Cardiac muscle cell (in vitro differentiated cells and primary cell): ENCODE measurements around the gene MYO15A. TPM values are rescaled to one million over a fixed set of nuclear protein-coding genes. Genes with fewer than 3 reads are reported as not detected.
"Not testable (repeated sequence)": the region's sequence is repeated elsewhere in the genome, so short reads cannot be mapped to it uniquely, and the experiment has no call there.

ENCODE experiments used
- DNase-seq, 2 donors: peaks; one replicate each; pipeline versions ENCODE4 v3.0.0 to v3.0.0-alpha.2; 2010 to 2017; ENCODE audit warnings: low read depth in 1 of 2, low spot score in 1 of 2
- H3K27ac ChIP-seq: fragments of 200-600 bp; sonication (generic); 2 replicates; pipeline ENCODE4 v1.5.1; 2016
- H3K27me3 ChIP-seq: fragments of 200-600 bp; sonication (generic); 2 replicates; pipeline ENCODE4 v1.6.0; 2016; ENCODE audit warnings: control low read depth
- H3K36me3 ChIP-seq: fragments of 200-600 bp; sonication (generic); 2 replicates; pipeline ENCODE4 v1.5.1; 2016; ENCODE audit warnings: control low read depth
- H3K4me1 ChIP-seq: fragments of 200-600 bp; sonication (generic); 2 replicates; pipeline ENCODE4 v1.8.1; 2017; ENCODE audit warnings: low read depth, mild to moderate bottlenecking, mixed run types
- H3K4me3 ChIP-seq: fragments of 200-600 bp; sonication (generic); 2 replicates; pipeline ENCODE4 v1.5.1; 2016; ENCODE audit warnings: mild to moderate bottlenecking
- H3K9me3 ChIP-seq: fragments of 200-600 bp; sonication (generic); 2 replicates; pipeline ENCODE4 v1.5.1; 2017; ENCODE audit warnings: low read depth, mild to moderate bottlenecking, control low read depth
- polyA plus RNA-seq: library from polyadenylated mRNA; unstranded; fragments of >200 nt; fragmentation: Nextera tagmentation; extraction: Ambion mirVana; gene quantifications from 2 replicates; pipeline ENCODE4 v1.2.1, GENCODE V29; 2016
- total RNA-seq: library from RNA; depleted of rRNA; stranded (reverse); fragments of >200 nt; gene quantifications from 2 replicates; pipeline ENCODE4 v1.2.3, GENCODE V29; 2016
- TF ChIP-seq, protein P1 (sequence below): IDR thresholded peaks from 2 replicates; pipeline ENCODE4 v1.5.1; 2012; ENCODE audit warnings: low read depth, mild to moderate bottlenecking, low read length

MYO15A gene
- total and polyA plus RNA-seq, 2 experiments from 2014 or later: 3.9 to 4.9 TPM

DNA sequence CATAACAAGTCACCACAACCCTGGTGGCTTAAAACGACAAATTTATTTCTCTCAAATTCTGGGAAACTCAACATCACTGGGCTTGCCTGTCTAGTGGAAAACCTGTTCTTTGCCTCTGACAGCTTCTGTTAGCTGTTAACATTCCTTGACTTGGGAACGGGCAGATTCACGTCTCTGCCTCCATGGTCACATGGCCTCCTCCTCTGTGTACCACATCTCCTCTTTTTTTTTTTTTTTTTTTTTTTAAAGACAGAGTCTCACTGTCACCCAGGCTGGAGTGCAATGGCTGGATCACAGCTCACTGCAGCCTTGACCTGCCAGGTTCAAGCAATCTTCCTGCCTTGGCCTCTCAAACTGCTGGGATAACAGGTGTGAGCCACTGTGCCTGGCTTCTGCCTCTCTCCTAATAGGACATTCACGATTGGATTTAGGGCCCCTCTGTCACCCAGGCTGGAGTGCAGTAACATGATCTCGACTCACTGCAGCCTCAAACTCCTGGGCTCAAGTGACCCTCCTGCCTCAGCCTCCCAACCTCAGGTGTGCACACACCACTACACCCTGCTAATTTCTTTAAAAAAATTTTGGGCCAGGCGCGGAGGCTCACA is 105.2 kb downstream of the MYO15A start:
- no peaks in the 10 kb centered on the region for H3K4me1 ChIP-seq
- TF ChIP-seq, protein P1, sequence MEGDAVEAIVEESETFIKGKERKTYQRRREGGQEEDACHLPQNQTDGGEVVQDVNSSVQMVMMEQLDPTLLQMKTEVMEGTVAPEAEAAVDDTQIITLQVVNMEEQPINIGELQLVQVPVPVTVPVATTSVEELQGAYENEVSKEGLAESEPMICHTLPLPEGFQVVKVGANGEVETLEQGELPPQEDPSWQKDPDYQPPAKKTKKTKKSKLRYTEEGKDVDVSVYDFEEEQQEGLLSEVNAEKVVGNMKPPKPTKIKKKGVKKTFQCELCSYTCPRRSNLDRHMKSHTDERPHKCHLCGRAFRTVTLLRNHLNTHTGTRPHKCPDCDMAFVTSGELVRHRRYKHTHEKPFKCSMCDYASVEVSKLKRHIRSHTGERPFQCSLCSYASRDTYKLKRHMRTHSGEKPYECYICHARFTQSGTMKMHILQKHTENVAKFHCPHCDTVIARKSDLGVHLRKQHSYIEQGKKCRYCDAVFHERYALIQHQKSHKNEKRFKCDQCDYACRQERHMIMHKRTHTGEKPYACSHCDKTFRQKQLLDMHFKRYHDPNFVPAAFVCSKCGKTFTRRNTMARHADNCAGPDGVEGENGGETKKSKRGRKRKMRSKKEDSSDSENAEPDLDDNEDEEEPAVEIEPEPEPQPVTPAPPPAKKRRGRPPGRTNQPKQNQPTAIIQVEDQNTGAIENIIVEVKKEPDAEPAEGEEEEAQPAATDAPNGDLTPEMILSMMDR: no peak
- DNase-seq: no peak
- H3K36me3 ChIP-seq: peaks cover 13% of the 10 kb centered on the region
- H3K9me3 ChIP-seq: no peaks in the 10 kb centered on the region
- no peaks in the 10 kb centered on the region for H3K27me3 ChIP-seq
- H3K4me3 ChIP-seq: no peak overlapping the region
- peak overlapping the region; percentile 48 for H3K27ac ChIP-seq

DNA sequence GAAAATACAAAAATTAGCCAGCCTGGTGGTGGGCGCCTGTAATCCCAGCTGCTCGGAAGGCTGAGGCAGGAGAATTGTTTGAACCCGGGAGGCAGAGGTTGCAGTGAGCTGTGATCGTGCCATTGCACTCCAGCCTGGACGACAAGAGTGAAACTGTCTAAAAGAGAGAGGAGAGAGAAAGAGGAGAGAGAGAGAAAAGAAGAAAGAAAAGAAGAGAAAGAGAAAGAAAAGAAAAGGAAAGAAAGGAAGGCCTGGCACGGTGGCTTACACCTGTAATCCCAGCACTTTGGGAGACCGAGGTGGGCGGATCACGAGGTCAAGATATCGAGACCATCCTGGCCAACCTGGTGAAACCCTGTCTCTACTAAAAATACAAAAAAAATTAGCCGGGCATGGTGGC is 108.3 kb downstream of the MYO15A start:
- H3K27me3 ChIP-seq, H3K27ac ChIP-seq, H3K4me3 ChIP-seq, DNase-seq, H3K4me1 ChIP-seq, H3K36me3 ChIP-seq, H3K9me3 ChIP-seq: not testable (repeated sequence)

DNA sequence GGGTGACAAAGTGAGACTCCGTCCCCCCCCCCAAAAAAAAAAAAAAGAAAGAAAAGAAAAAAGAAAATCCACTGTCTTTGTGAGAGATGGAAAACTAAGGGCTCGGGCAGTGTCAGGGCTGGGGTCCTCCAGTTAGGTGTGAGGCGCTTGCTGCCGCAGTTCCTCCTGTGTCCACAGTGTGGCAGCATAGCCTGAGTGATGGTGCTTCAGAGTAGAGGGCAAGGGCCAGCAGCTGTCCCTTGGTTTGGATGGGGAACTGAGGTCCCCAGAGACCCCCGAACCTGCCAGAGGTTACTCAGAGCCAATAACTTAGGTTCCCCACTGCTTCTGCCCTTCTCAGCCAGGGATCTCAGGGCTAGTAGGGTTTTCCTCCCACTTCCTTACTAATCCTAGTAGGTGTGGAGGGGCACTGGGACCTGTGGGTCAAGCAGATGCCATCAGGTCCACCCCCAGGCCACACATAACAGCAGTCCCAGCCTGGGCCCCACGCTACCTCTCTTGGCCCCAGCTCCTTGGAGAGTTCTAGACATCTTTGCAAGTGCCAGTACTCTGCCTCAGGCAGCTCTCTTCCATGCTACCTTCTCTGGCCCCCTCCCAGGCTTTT is 109.0 kb downstream of the MYO15A start:
- DNase-seq: peak; percentile 69 to 78
- Histone ChIP-seq H3K9me3 (no peaks in the 10 kb centered on the region), H3K4me1 (no peaks in the 10 kb centered on the region), H3K4me3 (no peak overlapping the region), H3K27ac (no peak overlapping the region), H3K27me3 (no peaks in the 10 kb centered on the region), H3K36me3 (no peaks in the 10 kb centered on the region)
- TF ChIP-seq, protein P1: peak; percentile 96

DNA sequence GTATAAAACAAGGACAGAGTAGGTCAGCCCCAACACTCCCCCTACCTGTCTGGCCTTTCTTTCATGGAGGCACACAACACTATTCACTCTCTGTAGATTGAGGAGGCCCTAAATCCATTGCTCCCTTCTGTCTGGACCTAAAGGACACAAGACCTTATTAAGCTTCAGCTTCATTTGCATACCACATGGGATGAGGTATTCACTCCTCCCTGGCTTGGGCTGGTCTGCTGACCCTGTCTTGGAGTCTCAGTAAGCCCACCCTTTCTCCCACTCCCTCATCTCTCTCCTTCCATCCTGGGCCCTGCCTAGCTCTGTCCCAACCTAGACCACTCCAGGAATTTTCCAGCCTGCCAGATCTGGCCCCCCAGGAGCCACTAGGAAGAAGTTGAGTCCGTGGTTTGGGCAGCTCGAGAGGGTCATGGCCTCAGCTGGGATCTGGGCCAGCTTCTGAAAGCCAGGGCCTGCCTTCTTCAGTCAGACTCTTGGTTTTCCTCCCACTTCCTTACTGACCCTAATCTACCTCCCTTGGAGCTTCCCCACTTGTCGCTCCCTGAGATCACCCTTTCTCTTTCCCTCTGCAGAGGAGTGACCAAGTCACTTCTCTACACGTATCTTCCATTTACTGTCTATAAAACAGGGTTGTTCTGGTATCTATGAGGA is 110.3 kb downstream of the MYO15A start:
- H3K9me3 ChIP-seq: no peaks in the 10 kb centered on the region
- H3K4me3 ChIP-seq: no peak overlapping the region
- H3K27ac ChIP-seq: peak overlapping the region; percentile 44
- no peaks in the 10 kb centered on the region for H3K27me3 ChIP-seq
- no peaks in the 10 kb centered on the region for H3K4me1 ChIP-seq
- no peaks in the 10 kb centered on the region for H3K36me3 ChIP-seq
- peak in 1 of 2 donors; percentile 84 for DNase-seq
- TF ChIP-seq, protein P1: no peak

DNA sequence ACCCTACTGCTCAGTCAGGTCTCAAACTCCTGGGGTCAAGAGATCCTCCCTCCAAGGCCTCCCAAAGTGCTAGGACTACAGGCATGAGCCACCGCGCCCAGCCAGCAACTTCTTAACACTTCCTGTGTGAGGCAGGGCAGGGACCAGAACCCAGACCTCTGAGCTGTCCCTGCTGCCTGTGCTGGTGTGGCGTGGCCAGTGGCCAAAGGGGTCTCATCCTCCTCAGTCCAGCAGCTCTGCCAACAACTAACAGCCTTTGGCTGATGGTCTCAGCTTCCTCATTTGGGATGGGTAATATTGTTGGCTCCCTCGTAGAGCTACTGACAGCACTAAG is 115.5 kb downstream of the MYO15A start:
- no peak overlapping the region for H3K4me3 ChIP-seq
- no peaks in the 10 kb centered on the region for H3K36me3 ChIP-seq
- H3K9me3 ChIP-seq: no peaks in the 10 kb centered on the region
- no peak for DNase-seq
- H3K4me1 ChIP-seq: peaks cover 17% of the 10 kb centered on the region
- H3K27ac ChIP-seq: peak overlapping the region; percentile 85
- H3K27me3 ChIP-seq: no peaks in the 10 kb centered on the region
- TF ChIP-seq, protein P1: no peak
